ENCODE results near the gene LRRC51.
"Not testable (repeated sequence)": the region's sequence is repeated elsewhere in the genome, so short reads cannot be mapped to it uniquely, and the experiment has no call there.

GRCh38 chr11:72142086-72142485 lies 61.4 kb downstream of the LRRC51 start:
- not testable (repeated sequence) for TF ChIP-seq POLR2AphosphoS5 (IDR thresholded peaks at IDR 0.05; ENCODE audit: insufficient read depth, low read depth, low read length); EZH2 (IDR thresholded peaks at IDR 0.05; ENCODE audit: borderline replicate concordance, low read depth, low read length, severe bottlenecking); CTCF (IDR thresholded peaks at IDR 0.05; ENCODE audit: extremely low read depth in 1 of 2, insufficient read depth in 1 of 2, low read depth in 1 of 2, low read length in 2 of 2); POLR2A (IDR thresholded peaks at IDR 0.05; ENCODE audit: low read depth, low read length); MAX (IDR thresholded peaks at IDR 0.05; ENCODE audit: insufficient read depth, insufficient read length); GATA2 (IDR thresholded peaks at IDR 0.05; ENCODE audit: insufficient read depth, insufficient read length, low read depth, low read length); JUN (IDR thresholded peaks at IDR 0.05; ENCODE audit: borderline replicate concordance, insufficient read depth, insufficient read length, low read depth); MYC (IDR thresholded peaks at IDR 0.05; ENCODE audit: low read depth, low read length); FOS (IDR thresholded peaks at IDR 0.05; ENCODE audit: borderline replicate concordance, insufficient read depth, low read length)

All from endothelial cell of umbilical vein (primary cell).